ENCODE data around the gene DIAPH3.

- TF ChIP-seq HOXA7 (CRISPR knock-in tag; IDR thresholded peaks at IDR 0.05) (no peak), KDM5A (IDR thresholded peaks at IDR 0.05) (no peak), CTCF (IDR thresholded peaks at IDR 0.05) (no peak), RCOR1 (IDR thresholded peaks at IDR 0.05; ENCODE audit: low read depth, low read length) (no peak), JUN (IDR thresholded peaks at IDR 0.05) (no peak), CEBPB (IDR thresholded peaks at IDR 0.05) (no peak), REST (IDR thresholded peaks at IDR 0.05) (no peak), POLR2A (IDR thresholded peaks at IDR 0.05; ENCODE audit: low read length) (no peak), RAD21 (conservative IDR thresholded peaks at IDR 0.05 in 1 of 2, IDR thresholded peaks at IDR 0.05 in 1 of 2) (no peak), HMGXB4 (CRISPR knock-in tag; IDR thresholded peaks at IDR 0.05; ENCODE audit: borderline replicate concordance) (no peak), CHD2 (IDR thresholded peaks at IDR 0.05; ENCODE audit: low read length, partially characterized antibody) (no peak), NFE2L2 (conservative IDR thresholded peaks at IDR 0.05; ENCODE audit: low read length) (no peak)
These were observed 521.9 kb downstream of the DIAPH3 start for GRCh38 chr13:59641817-59642216.
